ENCODE measurements around the gene CXCL14.

Gene CXCL14, protein sequence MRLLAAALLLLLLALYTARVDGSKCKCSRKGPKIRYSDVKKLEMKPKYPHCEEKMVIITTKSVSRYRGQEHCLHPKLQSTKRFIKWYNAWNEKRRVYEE

GRCh38 chr5:135578685-135579341 is at the start of gene CXCL14:
TSS of gene CXCL14 (minus strand) at chr5:135578991. CDS start at chr5:135578778, 213 bp downstream.
- DNase-seq, result peak; percentile 15

DNA sequence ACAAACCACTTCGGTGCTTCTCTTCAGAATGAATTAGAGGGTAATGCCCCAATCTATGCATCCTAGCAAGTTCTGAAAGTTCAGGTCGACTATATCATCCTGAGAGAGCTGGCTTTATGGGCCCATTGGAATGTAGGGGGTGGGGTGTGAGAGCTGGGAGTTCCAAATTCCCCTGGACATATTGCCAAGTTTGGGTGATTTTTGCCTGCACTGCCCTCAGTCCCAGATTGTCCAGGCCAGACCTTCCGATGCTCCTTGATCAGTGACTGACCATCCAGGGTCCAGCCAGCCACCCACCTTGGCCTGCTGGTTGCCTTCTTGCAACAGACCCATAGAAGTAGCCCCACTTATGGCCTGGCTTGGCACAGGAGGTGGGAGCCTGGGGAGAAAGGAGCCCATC is 47.8 kb upstream of the CXCL14 start:
- DNase-seq, result no peak

- DNase-seq, result no peak
Measured at GRCh38 chr5:135625961-135626360, 47.2 kb upstream of the CXCL14 start.

- DNase-seq, result no peak
Measured at GRCh38 chr5:135625486-135625885, 46.7 kb upstream of the CXCL14 start.

GRCh38 chr5:135625061-135625460 is 46.3 kb upstream of the CXCL14 start:
- DNase-seq, result no peak

DNA sequence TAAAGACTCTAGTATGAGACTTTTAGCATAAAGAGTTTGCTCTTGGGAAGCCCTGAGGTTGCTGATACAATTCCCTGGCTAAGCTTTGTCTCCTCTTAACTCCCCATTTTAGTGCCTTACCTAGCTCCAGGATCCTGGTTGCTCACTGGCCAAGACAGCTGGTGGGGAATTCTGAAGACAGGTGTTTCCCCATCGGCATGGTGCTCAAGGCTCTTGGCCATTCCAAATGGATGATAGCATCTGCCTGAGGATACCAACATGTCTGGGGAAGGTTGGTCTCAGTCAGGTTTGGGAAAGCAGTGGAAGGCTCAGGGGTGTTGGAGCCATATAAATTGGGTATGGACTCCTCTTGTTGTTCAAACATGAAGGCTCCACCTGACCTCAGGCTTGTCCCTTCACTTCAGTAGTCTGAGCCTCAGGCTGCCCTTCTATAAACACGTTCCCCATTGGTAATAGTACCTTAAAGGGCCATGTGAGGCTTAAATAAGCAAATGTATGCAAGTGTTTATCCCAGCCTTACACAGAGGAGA is 44.5 kb upstream of the CXCL14 start:
- DNase-seq, result no peak

- no peak for DNase-seq
Measured at GRCh38 chr5:135615581-135616260, 36.9 kb upstream of the CXCL14 start.

- no peak for DNase-seq
Measured at GRCh38 chr5:135615171-135615570, 36.4 kb upstream of the CXCL14 start.

DNA sequence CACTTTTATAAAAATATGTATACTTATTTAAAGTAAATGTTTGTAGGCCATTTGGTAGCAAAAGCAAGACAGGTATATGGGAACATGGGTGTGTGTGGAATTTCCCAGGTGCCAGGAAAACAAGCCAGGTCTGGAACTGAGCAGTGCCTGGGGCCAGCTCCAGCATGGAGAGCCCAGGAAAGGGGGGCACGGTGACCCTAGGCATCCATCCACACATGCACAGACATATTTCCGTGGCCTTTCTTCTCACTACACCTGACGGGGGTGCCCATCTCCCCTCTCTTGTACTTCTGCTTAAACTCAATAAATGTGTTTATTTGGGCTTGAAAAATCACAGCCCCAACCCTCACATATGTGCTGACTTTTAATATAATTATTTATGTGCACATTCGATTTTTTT is 31.2 kb upstream of the CXCL14 start:
- DNase-seq, result no peak

GRCh38 chr5:135608761-135609443 is 30.1 kb upstream of the CXCL14 start:
- no peak for DNase-seq

- DNase-seq, result no peak
Measured at GRCh38 chr5:135608361-135608760, 29.6 kb upstream of the CXCL14 start.

GRCh38 chr5:135606431-135606830 is 27.6 kb upstream of the CXCL14 start:
- DNase-seq, result no peak

- DNase-seq, result no peak
Measured at GRCh38 chr5:135605221-135605620, 26.4 kb upstream of the CXCL14 start.

DNA sequence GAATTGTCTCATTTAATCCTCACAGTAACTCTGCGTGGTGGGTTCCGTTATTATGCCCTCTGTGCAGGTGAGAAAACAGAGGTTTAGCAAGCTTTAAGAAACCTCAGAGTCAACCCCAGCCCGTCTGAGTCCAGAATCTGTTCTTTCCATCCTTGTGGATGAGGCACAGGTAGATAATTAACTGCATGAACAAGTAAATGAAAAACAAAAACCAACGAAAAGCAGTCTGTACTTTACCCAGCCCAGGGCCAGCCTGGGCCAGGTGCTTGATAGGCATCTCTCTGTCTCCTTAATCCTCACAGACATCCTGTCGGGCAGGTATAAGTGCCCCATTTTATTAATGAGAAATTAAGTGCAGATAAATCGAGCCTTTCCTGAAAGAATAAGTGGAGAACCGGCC is 25.3 kb upstream of the CXCL14 start:
- no peak for DNase-seq

DNA sequence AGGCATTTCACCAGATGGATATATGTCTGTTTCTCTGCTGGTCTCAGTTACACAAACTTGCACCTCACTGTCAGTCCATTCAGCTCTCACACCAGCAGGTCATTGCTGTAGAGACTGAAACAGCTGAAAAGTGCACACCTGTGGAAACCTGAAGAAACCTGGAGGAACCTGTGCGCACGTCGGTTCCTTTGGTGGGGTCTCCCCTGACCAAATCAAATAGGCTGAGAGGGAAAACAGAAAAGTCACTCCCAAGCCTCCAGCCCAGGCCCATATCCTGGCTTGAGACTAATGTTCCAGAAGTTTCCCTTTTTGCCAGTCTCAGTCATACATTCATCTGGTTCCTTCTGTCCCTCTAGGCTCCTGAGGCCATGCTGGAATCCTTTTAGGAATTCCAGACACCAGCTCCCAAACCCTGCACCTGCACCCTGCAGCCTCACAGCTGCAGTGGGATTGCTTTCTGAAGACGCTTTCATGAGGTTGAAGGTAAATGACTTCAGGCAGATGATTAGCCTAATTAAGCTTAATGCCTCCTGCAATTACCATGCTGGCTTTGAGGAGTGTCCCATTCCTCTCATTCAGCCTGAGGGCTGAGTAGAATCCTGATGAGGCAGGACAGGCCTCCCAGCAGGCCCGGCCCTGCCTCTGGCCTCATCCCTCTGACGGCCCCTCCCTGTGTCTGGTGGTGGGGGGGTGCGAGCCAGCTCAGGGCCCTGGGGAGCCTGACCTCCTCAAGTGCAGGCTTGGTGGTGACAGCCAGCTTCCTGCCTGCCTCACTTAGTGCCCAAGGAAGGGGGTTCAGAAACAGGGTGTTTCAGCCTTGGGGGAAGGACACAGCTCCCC is 24.3 kb upstream of the CXCL14 start:
- DNase-seq, result no peak

DNA sequence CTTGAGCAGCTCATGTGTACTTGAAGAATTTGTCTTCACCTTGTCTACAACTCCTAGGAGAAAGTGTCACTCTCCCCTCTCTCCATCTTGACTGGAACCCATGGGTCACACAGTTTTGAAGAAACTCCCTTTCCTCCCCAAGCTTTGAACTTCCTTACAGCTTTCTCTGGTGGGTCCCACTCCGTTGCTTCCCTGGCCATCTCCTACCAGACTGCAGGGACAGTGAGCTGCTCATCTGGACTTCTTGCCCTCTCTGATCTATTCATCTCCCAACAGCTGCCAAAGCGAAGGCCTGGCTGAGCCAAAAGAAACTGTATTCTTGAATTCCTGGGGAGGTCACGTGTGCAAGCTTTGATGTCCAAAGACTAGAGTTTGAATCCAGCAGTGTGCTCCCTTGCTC is 22.7 kb upstream of the CXCL14 start:
- DNase-seq, result no peak

DNA sequence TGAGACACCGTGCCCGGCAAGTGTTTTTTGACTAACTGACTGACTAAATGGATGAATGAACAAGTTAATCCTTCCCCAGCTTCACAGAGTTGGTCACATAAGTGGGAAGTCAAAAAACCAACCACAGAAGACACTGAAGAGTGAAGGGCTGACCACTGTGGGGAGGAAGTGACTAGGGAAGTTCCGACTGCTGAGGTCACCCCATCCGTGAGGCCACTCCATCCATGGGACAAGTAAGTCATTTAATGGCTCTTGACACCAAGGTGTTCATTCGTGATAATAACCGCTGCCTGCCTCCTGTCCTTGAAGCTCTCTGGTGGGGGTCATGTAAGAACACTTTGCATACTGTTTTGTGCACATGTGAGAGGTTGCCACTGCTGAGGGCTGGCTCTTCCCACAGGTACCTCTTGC is 22.2 kb upstream of the CXCL14 start:
- DNase-seq, result no peak

- DNase-seq, result no peak
Measured at GRCh38 chr5:135600152-135600570, 21.4 kb upstream of the CXCL14 start.

- DNase-seq, result no peak
Measured at GRCh38 chr5:135599421-135600151, 20.8 kb upstream of the CXCL14 start.

DNA sequence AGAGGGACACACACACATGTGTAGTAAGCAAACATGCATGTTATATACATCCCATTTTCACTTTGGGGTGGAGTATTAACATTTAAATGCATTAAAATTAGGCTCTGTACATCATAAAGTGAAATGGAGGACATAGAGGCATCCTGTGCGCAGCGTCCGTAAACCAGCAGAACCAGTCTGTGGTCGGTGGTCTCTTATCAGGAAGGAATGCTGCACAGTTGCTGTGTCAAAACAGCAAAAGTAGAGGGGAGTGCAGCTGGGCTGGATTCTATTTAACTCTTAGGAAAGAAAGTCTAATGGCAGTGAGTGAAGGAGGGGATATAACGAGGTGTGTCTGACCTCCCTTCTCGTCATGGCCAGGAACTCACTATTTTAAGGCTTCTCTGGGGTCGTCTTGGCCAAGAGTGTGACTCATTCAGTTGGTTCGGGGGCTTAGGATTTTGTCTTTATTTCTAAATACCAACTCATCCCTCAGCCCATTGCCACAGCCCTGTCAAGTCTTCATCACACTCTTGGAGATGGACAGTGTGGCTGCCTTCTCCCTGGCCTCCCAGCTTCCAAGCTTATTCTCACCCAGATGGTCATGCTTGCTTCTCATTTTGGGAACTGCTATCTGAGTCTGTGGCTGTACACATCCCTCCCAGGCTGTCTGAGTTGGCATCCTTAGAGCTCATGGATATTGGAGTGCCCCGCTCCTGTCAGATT is 20.1 kb upstream of the CXCL14 start:
- DNase-seq, result no peak

DNA sequence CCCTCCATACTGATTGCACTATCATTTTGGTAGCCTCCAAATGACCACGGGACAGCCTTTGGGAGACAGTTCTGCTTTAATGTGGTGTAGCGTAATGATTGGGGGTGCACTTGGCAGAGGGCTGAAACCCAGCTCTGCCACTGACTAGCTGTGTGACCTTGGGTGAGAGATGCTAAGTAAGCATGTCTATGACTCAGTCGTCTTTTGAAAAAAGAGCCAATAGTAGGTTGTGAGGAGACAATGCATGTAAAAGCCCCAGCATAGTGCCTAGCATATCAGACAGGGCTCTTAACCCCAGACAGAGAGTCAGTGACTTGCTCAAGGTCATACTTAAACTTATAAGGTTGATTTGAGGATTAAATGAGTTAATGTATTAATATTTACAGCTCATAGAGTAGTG is 18.0 kb upstream of the CXCL14 start:
- no peak for DNase-seq
